Measurements from ENCODE around the gene BMP6.

DNA sequence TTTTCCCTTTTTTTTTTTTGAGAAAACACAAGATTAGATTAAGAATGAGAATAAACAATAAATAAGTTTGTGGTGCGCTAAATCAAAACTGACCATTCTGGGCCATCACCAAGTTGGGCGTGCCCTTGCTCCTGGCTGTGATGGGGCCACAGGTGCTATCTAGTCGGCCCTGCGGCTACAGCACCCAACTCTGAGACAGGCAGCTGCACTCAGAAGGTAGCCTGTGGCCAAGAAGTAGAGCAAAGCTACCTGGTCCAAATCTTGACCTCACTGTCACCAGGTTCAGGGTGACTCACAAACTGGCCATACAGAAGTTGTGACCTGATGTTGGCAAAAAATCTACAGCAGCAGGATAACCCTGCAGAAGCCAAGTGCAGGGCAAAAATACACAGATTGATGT, 181.3 kb downstream of the BMP6 start:
- no peak for TF ChIP-seq EZH2 (IDR thresholded peaks at IDR 0.05; ENCODE audit: insufficient read depth, poor library complexity, severe bottlenecking)
- TF ChIP-seq EZH2phosphoT487 (IDR thresholded peaks at IDR 0.05; ENCODE audit: insufficient read depth, low read depth): no peak
